Endothelial cell of umbilical vein (primary cell): ENCODE measurements around the gene CLDN3. TPM values are rescaled to one million over a fixed set of nuclear protein-coding genes. Genes with fewer than 3 reads are reported as not detected.

ENCODE experiments used
- BruUV-seq: library from RNA; stranded (reverse); fragments of 400-500 nt; replicated peaks from 2 replicates; lab custom pipeline; 2021; lab: Mats Ljungman, UMichigan
- CTCF ChIA-PET: fragments of 300-600, 350-600 bp; sonication (Branson Sonifier 250); formaldehyde crosslinking; loops from one replicate; lab custom pipeline; 2021; ENCODE audit warnings: antibody characterized with exemption, inconsistent platforms; lab: Charles Lee
- POLR2A ChIA-PET: fragments of 300-600, 350-600 bp; sonication (Branson Sonifier 250); formaldehyde crosslinking; loops from one replicate; lab custom pipeline; 2021; ENCODE audit warnings: antibody characterized with exemption, inconsistent platforms; lab: Charles Lee
- DNase-seq: peaks from one replicate; pipeline ENCODE4 v3.0.0-alpha.2; 2011; ENCODE audit warnings: low read depth, low spot score
- FAIRE-seq: peaks from 2 replicates; lab custom pipeline; 2011; peaks lifted over from hg19 to GRCh38; lab: Jason Lieb, UNC
- H2AFZ ChIP-seq: 2 replicates; pipeline ENCODE4 v1.6.0; 2012; ENCODE audit warnings: low read depth, low read length, control low read depth, inconsistent platforms
- H3K27ac ChIP-seq: 2 replicates; pipeline ENCODE4 v1.5.1; 2011; ENCODE audit warnings: low read depth, mild to moderate bottlenecking, control low read depth, low read length, moderate library complexity; ENCODE audit not compliant: insufficient read depth
- H3K27me3 ChIP-seq, 2 experiments: 2 replicates each; pipeline versions ENCODE4 v1.6.0 to v1.6.1; 2011; ENCODE audit warnings: low read length in 2 of 2, mixed read lengths in 1 of 2; ENCODE audit not compliant: control insufficient read depth in 2 of 2, insufficient read depth in 2 of 2
- H3K36me3 ChIP-seq, 2 experiments: 2 replicates in 1 of 2; 3 replicates in 1 of 2; pipeline ENCODE4 v1.5.1; 2011; ENCODE audit warnings: low read length in 2 of 2, mild to moderate bottlenecking in 1 of 2, moderate library complexity in 1 of 2; ENCODE audit not compliant: control insufficient read depth in 2 of 2, insufficient read depth in 2 of 2; ENCODE audit errors: extremely low read depth in 1 of 2
- H3K4me1 ChIP-seq: 3 replicates; pipeline ENCODE4 v1.5.1; 2011; ENCODE audit warnings: mild to moderate bottlenecking, low read length; ENCODE audit not compliant: control insufficient read depth, insufficient read depth; ENCODE audit errors: extremely low read depth
- H3K4me2 ChIP-seq: 2 replicates; pipeline ENCODE4 v1.6.1; 2011; ENCODE audit warnings: low read length, control low read depth, mixed read lengths; ENCODE audit not compliant: insufficient read depth
- H3K4me3 ChIP-seq, 3 experiments: fragments of 200-600 bp in 1 of 3; sonication (generic), shearing (Covaris generic) in 1 of 3; replicated peaks in 1 of 3; 2 replicates each; pipeline ENCODE4 v1.5.1; 2011 to 2016; ENCODE audit warnings: control low read depth in 3 of 3, low read length in 3 of 3, mild to moderate bottlenecking in 2 of 3, inconsistent platforms in 1 of 3, low read depth in 1 of 3, moderate library complexity in 1 of 3; ENCODE audit not compliant: insufficient read depth in 1 of 3
- H3K79me2 ChIP-seq: 2 replicates; pipeline ENCODE4 v1.6.0; 2012; ENCODE audit warnings: low read length, inconsistent platforms; ENCODE audit not compliant: control insufficient read depth, insufficient read depth
- H3K9ac ChIP-seq: replicated peaks from 2 replicates; pipeline ENCODE3; 2011; ENCODE audit warnings: low read length, control low read depth; ENCODE audit not compliant: insufficient read depth; ENCODE audit errors: extremely low read depth
- H3K9me1 ChIP-seq: replicated peaks from 3 replicates; pipeline ENCODE4 v1.6.0; 2011; ENCODE audit warnings: mild to moderate bottlenecking, low read length; ENCODE audit not compliant: control insufficient read depth, insufficient read depth; ENCODE audit errors: extremely low read depth
- H3K9me3 ChIP-seq: replicated peaks from 2 replicates; pipeline ENCODE4 v1.5.1; 2012; ENCODE audit warnings: low read length, inconsistent platforms; ENCODE audit not compliant: control insufficient read depth, insufficient read depth
- H4K20me1 ChIP-seq: replicated peaks from 2 replicates; pipeline ENCODE3; 2011; ENCODE audit warnings: mild to moderate bottlenecking, low read length; ENCODE audit not compliant: control insufficient read depth, insufficient read depth; ENCODE audit errors: extremely low read depth
- CTCF ChIP-seq, 2 donors: IDR thresholded peaks; 1 replicate in 1 of 2; 2 replicates in 1 of 2; pipeline ENCODE4 v1.5.1; 2011; ENCODE audit warnings: low read length in 2 of 2, mild to moderate bottlenecking in 2 of 2, moderate library complexity in 2 of 2, control low read depth in 1 of 2, inconsistent platforms in 1 of 2, low read depth in 1 of 2; ENCODE audit not compliant: insufficient read depth in 1 of 2; ENCODE audit errors: extremely low read depth in 1 of 2
- EZH2 ChIP-seq: IDR thresholded peaks from 2 replicates; pipeline ENCODE4 v1.6.1; 2012; ENCODE audit warnings: borderline replicate concordance, low read depth, mild to moderate bottlenecking, moderate library complexity, low read length, inconsistent platforms; ENCODE audit not compliant: severe bottlenecking
- FOS ChIP-seq: IDR thresholded peaks from 2 replicates; pipeline ENCODE4 v1.6.1; 2011; ENCODE audit warnings: mild to moderate bottlenecking, low read length, moderate library complexity, borderline replicate concordance; ENCODE audit not compliant: insufficient read depth
- GATA2 ChIP-seq: IDR thresholded peaks from 2 replicates; pipeline ENCODE4 v1.7.0; 2011; ENCODE audit warnings: low read depth, mild to moderate bottlenecking, moderate library complexity, mixed read lengths, low read length; ENCODE audit not compliant: insufficient read length, insufficient read depth
- JUN ChIP-seq: IDR thresholded peaks from 2 replicates; pipeline ENCODE4 v1.6.1; 2011; ENCODE audit warnings: borderline replicate concordance, low read depth; ENCODE audit not compliant: insufficient read length, insufficient read depth
- MYC ChIP-seq: IDR thresholded peaks from one replicate; pipeline ENCODE4 v1.6.1; 2011; ENCODE audit warnings: mild to moderate bottlenecking, low read depth, low read length
- POLR2A ChIP-seq: IDR thresholded peaks from 2 replicates; pipeline ENCODE4 v1.6.1; 2012; ENCODE audit warnings: low read depth, mild to moderate bottlenecking, control low read depth, low read length
- POLR2AphosphoS5 ChIP-seq: IDR thresholded peaks from 2 replicates; pipeline ENCODE4 v1.6.1; 2012; ENCODE audit warnings: low read depth, mild to moderate bottlenecking, control low read depth, low read length, moderate library complexity; ENCODE audit not compliant: insufficient read depth
- dilution Hi-C: fragments of 300-500 bp; cut with MboI; formaldehyde crosslinking; loops from one replicate; pipeline ENCODE4 v1.15.0; 2019; ENCODE audit warnings: low sequenced_read_pairs; ENCODE audit not compliant: extremely low pct_ligation_motif_present
- intact Hi-C: fragments of 100-400 bp; cut with micrococcal nuclease; formaldehyde crosslinking; loops from one replicate; pipeline ENCODE4 v1.10.0; 2022
- polyA plus RNA-seq, 4 experiments: library from polyadenylated mRNA; depleted of rRNA in 3 of 4; stranded (reverse) in 3 of 4; unstranded in 1 of 4; fragments of >200 nt; gene quantifications; 2 replicates each; pipeline versions ENCODE4 v1.2.1 to v1.2.3, GENCODE V29; 2011 to 2012; ENCODE audit warnings: missing spikeins in 1 of 4
- total RNA-seq: library from RNA; stranded (reverse); gene quantifications from 2 replicates; pipeline ENCODE4 v1.2.3, GENCODE V29; 2021
- TF ChIP-seq, protein P1 (sequence below): IDR thresholded peaks from 2 replicates; pipeline ENCODE4 v1.6.1; 2011; ENCODE audit not compliant: insufficient read depth, insufficient read length

Gene CLDN3
- total and polyA plus RNA-seq, 2 donors (not counting 3 experiments of a cell fraction or from before 2014, with no cell fraction given) = 0.62 to 1.9 TPM

DNA sequence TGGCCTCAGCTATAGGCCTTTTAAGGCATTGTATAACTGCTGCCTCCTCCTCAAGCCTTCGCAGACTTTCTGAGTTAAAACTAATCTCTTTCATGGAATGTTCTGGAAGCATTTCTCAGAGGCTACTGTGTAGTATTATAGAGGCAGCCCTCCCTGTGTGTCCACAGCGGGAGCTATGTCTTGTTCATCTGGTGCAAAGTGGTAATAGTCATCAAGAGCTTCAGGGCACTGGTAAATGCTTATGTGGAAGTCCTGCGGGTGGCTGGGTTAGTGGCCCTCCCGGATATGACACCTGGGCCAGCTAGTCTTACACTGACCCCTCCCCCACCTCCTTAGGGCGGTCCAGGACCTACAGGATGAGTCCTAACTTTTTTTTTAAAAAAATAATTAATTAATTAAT lies 29.3 kb downstream of the CLDN3 start:
- H3K9me1 ChIP-seq = no peaks in the 10 kb centered on the region
- no peak overlapping the region for H2AFZ ChIP-seq
- H4K20me1 ChIP-seq = no peaks in the 10 kb centered on the region
- dilution Hi-C loops (no loop called here), intact Hi-C loops (no loop called here)
- CTCF ChIA-PET = interaction anchor here (0.8 to 1.7 kb wide), 6 partner anchors 15 to 134 kb away, joined by 3 to 6 read pairs (median 3); partner anchors contain the start of gene VPS37D
- DNase-seq = no peak
- no peak overlapping the region for H3K4me3 ChIP-seq
- no peak overlapping the region for H3K4me2 ChIP-seq
- POLR2A ChIA-PET = no interaction called here
- H3K27me3 ChIP-seq = no peaks in the 10 kb centered on the region
- H3K27ac ChIP-seq = no peak overlapping the region
- FAIRE-seq = no peak
- H3K9ac ChIP-seq = no peak overlapping the region
- BruUV-seq = no TSS peak
- H3K4me1 ChIP-seq = peaks cover 6% of the 10 kb centered on the region
- no peaks in the 10 kb centered on the region for H3K36me3 ChIP-seq
- H3K9me3 ChIP-seq = no peaks in the 10 kb centered on the region
- TF ChIP-seq, protein P1, sequence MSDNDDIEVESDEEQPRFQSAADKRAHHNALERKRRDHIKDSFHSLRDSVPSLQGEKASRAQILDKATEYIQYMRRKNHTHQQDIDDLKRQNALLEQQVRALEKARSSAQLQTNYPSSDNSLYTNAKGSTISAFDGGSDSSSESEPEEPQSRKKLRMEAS = no peak
- TF ChIP-seq POLR2AphosphoS5 (no peak), EZH2 (no peak), MYC (no peak), GATA2 (no peak), FOS (no peak), CTCF (IDR thresholded peaks at IDR 0.05; ENCODE audit: extremely low read depth in 1 of 2, insufficient read depth in 1 of 2, low read depth in 1 of 2, low read length in 2 of 2) (no peak), POLR2A (no peak), JUN (no peak)
- H3K79me2 ChIP-seq = no peaks in the 10 kb centered on the region
